GM12875 (cell line): ENCODE data around the gene OCEL1.

Experiments used
- H3K4me3 ChIP-seq: one replicate; pipeline ENCODE4 v1.5.1; 2011; ENCODE audit warnings: low read depth, low read length, control low read depth
- CTCF ChIP-seq: IDR thresholded peaks from 2 replicates; pipeline ENCODE4 v1.5.1; 2011; ENCODE audit warnings: low read depth, mild to moderate bottlenecking, control low read depth, inconsistent platforms, low read length, moderate library complexity, borderline replicate concordance; ENCODE audit not compliant: insufficient read depth

OCEL1 gene

GRCh38 chr19:17200408-17201079 lies 25.5 kb upstream of the OCEL1 start:
- no peak for TF ChIP-seq CTCF

GRCh38 chr19:17202249-17202648 lies 23.8 kb upstream of the OCEL1 start:
- no peak overlapping the region for H3K4me3 ChIP-seq
- no peak for TF ChIP-seq CTCF

More at GRCh38 chr19:17200408-17201079, 25.5 kb upstream of the OCEL1 start:
- no peak overlapping the region for H3K4me3 ChIP-seq

- TF ChIP-seq CTCF: no peak
Measured at GRCh38 chr19:17202713-17203112, 23.3 kb upstream of the OCEL1 start.

DNA sequence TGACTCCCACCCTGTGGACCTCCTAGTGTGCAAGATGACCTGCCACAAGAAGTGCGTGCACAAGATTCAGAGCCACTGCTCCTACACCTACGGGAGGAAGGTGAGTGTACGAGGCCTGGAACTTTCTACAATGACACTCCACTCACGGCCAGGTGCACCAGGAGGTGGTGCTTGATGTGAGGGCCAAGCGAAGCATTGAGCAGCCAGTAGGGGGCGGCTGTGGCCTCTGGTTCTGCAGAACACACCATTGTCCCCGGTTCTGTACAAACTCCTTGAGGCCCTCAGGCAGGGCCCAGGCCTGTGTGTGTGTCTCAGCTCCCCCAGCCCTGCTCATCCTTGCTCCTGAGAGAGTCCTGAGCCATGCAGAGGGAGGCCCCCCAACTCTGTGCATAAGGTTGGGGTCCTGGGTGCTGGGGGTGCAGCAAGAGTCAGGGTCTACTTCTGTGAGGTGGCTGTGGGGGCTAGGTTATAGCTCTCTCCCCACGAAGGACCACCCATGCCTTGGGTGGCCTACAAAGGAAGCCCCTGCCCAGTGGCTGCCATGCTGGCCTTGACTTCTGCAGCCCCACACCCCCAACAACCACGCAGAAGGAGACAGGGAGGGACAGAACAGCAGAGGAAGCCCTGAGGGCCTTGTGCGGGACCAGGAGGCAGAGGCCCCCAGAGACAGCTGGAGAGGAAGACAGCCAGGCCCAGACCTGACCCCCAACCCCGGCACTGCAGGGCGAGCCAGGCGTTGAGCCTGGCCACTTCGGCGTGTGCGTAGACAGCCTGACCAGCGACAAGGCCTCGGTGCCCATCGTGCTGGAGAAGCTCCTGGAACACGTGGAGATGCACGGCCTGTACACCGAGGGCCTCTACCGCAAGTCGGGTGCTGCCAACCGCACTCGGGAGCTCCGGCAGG lies 20.5 kb upstream of the OCEL1 start:
- TF ChIP-seq CTCF: peak; percentile 72
- no peak overlapping the region for H3K4me3 ChIP-seq

More at GRCh38 chr19:17202713-17203112, 23.3 kb upstream of the OCEL1 start:
- H3K4me3 ChIP-seq: no peak overlapping the region

- H3K4me3 ChIP-seq: no peak overlapping the region
Measured at GRCh38 chr19:17206736-17207581, 19.1 kb upstream of the OCEL1 start.

More at GRCh38 chr19:17206736-17207581, 19.1 kb upstream of the OCEL1 start:
- TF ChIP-seq CTCF: no peak
